Epithelial cell of proximal tubule (primary cell): ENCODE data around the gene TXNIP. TPM values are rescaled to one million over a fixed set of nuclear protein-coding genes. Genes with fewer than 3 reads are reported as not detected.

Source experiments
- DNase-seq: peaks from one replicate; pipeline ENCODE4 v3.0.0-alpha.2; 2011; ENCODE audit warnings: low read depth
- H3K4me3 ChIP-seq: 2 replicates; pipeline ENCODE4 v1.5.1; 2011; ENCODE audit warnings: low read depth, mild to moderate bottlenecking, low read length
- total RNA-seq: library from RNA; depleted of rRNA; stranded (reverse); fragments of >200 nt; gene quantifications from 2 replicates; pipeline ENCODE4 v1.2.3, GENCODE V29; 2015
- TF ChIP-seq, protein P1 (sequence below): conservative IDR thresholded peaks from 2 replicates; pipeline ENCODE4 v1.5.1; 2012; ENCODE audit warnings: low read depth, mild to moderate bottlenecking, low read length

Gene TXNIP, protein sequence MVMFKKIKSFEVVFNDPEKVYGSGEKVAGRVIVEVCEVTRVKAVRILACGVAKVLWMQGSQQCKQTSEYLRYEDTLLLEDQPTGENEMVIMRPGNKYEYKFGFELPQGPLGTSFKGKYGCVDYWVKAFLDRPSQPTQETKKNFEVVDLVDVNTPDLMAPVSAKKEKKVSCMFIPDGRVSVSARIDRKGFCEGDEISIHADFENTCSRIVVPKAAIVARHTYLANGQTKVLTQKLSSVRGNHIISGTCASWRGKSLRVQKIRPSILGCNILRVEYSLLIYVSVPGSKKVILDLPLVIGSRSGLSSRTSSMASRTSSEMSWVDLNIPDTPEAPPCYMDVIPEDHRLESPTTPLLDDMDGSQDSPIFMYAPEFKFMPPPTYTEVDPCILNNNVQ
- total RNA-seq = 22.1 and 198 TPM in 2 replicates

DNA sequence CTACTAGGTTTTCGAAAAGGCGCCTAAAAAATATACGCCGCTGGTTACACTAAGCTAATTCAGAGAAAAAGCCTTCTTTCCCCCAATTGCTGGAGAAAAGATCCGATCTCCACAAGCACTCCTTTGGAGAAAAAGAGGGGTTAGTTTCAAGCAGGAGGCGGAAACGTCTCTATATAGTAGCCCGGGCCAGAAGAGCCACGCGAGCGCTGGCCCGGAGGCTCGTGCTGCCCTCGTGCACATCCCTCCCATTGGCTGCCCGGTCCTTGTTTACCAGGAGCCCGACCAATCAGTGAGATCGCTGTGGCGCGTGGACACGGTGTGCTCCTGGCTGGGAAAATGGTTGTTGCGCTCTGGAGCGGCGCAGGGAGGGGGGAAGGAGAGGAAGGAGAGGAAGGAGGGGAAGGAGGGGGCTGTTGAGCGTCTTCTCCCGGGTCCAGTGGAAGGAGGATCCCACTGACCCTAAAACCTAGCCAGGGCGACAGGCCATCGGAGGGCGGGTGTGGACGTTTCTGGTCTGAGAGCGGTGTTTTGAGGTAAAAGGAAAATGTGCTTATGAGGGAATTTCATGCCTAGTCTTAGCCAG lies at the start of gene TXNIP:
Gene TXNIP, minus strand, starts transcription at position 147 of the 583 bp plus-strand sequence. CDS start 313 bp downstream, outside the sequence.
- DNase-seq = peak; percentile 67
- TF ChIP-seq, protein P1, sequence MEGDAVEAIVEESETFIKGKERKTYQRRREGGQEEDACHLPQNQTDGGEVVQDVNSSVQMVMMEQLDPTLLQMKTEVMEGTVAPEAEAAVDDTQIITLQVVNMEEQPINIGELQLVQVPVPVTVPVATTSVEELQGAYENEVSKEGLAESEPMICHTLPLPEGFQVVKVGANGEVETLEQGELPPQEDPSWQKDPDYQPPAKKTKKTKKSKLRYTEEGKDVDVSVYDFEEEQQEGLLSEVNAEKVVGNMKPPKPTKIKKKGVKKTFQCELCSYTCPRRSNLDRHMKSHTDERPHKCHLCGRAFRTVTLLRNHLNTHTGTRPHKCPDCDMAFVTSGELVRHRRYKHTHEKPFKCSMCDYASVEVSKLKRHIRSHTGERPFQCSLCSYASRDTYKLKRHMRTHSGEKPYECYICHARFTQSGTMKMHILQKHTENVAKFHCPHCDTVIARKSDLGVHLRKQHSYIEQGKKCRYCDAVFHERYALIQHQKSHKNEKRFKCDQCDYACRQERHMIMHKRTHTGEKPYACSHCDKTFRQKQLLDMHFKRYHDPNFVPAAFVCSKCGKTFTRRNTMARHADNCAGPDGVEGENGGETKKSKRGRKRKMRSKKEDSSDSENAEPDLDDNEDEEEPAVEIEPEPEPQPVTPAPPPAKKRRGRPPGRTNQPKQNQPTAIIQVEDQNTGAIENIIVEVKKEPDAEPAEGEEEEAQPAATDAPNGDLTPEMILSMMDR = no peak
- peak within 1 kb of the TSS; percentile 81 for H3K4me3 ChIP-seq

DNA sequence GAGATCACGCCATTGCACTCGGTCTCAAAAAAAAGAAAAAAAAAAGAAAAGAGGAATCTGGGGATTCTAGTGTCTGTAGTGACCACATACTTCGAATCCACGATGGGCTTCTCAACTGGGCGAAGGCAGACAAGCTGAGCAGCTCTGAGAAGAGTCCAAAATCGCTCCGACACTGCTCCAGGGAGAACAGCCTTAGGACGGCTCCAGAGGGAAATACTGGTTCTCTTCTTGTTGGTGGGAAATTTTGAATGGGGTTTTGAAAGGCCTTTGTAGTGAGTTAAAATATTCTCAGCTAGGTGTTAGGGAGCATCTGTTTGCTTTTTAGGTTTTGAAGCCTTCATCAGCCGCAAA lies 43.4 kb upstream of the TXNIP start:
- DNase-seq = no peak
- no peak overlapping the region for H3K4me3 ChIP-seq
- TF ChIP-seq, protein P1 = no peak

DNA sequence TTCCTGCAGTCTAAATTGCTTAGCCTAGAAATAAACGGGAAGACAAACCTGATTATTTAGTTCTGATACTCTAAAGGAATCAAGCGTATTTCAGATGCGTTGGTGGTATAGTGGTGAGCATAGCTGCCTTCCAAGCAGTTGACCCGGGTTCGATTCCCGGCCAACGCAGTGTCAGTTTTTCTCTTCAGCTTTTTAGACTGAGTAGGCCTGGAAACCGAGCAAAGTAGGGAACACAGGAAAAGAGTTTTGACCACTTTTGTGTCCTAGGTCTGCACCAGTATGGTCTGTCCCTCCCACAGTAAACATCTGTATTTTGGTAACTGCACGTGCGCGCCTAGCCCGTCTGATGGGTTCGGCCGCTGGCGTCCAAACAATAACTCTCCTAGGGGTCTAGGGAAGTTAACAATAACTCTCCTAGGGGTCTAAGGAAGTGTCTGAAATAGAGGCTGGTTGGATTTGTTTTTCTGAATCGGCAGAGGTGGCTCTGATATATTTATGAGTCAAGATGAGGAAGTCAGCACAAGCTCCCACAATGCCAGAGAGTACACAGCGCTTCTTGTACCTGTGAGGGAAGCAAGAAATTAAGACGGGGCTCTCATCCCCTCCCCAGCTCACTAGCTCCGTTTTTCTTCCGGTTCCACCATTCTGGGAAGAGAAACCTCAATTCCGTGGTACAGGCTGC lies 40.7 kb upstream of the TXNIP start:
- TF ChIP-seq, protein P1 = no peak
- H3K4me3 ChIP-seq = peak overlapping the region; percentile 59
- peak; percentile 59 for DNase-seq

DNA sequence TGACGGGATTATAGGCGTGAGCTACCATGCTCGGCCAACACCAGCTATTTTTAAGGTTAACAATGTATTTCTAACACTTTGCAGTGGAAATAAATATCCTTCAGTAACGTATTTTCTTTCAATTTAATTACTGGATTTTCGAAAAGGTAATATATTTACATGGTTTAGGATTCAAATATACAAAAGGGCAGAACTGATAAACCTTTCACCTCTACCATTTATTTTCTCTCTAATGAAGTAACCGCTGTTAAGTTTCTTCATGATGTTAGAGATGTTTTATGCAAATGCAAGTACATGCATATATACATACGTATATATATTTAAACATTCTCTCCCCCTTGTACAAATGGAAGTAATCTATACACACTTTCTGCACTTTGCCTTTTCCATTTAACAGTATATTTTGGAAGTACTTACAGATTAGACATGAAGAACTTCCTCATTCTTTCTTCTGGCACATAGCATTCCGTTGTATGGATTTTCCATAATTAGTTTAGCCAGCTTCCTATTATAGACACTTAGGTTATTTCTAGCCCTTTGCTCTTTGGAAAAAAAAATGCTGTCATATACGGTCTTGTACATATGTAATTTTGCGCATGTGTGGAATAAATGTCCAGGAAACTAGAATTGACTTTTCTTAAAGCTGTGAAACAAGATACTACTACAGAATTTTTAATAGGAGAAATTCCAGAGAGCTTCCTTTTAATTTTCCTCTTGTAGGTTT lies 40.0 kb upstream of the TXNIP start:
- TF ChIP-seq, protein P1 = no peak
- peak overlapping the region; percentile 59 for H3K4me3 ChIP-seq
- no peak for DNase-seq

DNA sequence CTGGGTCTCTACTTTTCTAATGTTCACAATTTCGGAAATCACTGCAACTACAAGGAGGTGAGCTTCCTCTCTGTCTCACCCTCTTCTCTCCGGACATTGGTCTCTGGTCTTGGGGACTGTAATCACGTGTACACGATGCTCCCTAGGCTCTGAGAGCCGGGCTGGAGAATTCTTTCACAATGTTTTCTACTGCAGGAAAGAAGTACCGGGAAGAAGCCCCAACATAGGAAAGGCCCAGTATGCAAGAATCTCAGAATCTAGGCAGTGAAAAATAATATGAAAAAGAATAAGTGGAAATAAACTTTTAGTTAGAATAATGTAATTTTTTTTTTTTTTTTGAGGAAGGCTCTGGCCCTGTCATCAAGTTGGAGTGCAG lies 38.7 kb upstream of the TXNIP start:
- H3K4me3 ChIP-seq = peak overlapping the region; percentile 29
- no peak for DNase-seq
- TF ChIP-seq, protein P1 = no peak

DNA sequence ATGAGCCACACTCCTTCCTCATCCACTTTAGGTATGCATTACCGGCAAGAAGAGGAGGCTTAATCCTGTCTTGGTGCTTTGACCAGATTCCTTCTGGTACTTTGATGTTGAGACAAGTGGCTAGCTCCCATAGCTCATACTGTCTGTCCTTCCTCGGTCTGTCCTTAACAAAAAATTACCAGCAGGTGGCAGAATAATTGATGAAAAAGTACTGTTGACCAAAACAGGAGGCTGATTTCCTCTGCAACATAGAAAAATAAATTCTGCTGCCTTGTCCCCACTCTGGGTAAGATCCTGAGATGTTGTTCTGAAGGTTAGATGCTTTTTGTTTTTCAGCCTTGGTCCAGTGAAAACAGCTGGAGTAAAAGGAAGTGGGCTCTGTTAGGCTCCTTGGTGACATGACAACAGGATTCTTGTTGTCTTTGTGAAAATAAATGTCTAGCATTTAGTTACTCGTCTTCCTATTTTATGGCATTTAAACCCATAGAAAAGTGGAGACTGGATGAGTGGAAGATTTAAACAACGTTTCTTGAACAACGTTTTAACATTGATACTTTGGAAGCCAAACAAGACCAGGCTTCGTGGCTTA lies 36.3 kb upstream of the TXNIP start:
- H3K4me3 ChIP-seq = no peak overlapping the region
- TF ChIP-seq, protein P1 = peak; percentile 63
- no peak for DNase-seq
